Fibroblast of lung (primary cell): ENCODE results near the gene DMRTC1. TPM values are rescaled to one million over a fixed set of nuclear protein-coding genes. Genes with fewer than 3 reads are reported as not detected.
"Not testable (repeated sequence)": the region's sequence is repeated elsewhere in the genome, so short reads cannot be mapped to it uniquely, and the experiment has no call there.

ENCODE experiments used
- DNase-seq, 2 donors: peaks; one replicate each; pipeline versions ENCODE4 v3.0.0 to v3.0.0-alpha.2; 2010; ENCODE audit warnings: low read depth in 2 of 2
- H2AFZ ChIP-seq: 2 replicates; pipeline ENCODE4 v1.5.1; 2012; ENCODE audit warnings: low read length, control low read depth, inconsistent platforms
- H3K27ac ChIP-seq: 2 replicates; pipeline ENCODE4 v1.5.1; 2011; ENCODE audit warnings: low read length, control low read depth; ENCODE audit not compliant: insufficient read depth
- H3K27me3 ChIP-seq: 2 replicates; pipeline ENCODE4 v1.5.1; 2011; ENCODE audit warnings: mild to moderate bottlenecking, low read length; ENCODE audit not compliant: control insufficient read depth, insufficient read depth
- H3K36me3 ChIP-seq: 2 replicates; pipeline ENCODE4 v1.5.1; 2011; ENCODE audit warnings: low read length; ENCODE audit not compliant: control insufficient read depth, insufficient read depth
- H3K4me1 ChIP-seq: 2 replicates; pipeline ENCODE4 v1.5.1; 2011; ENCODE audit warnings: low read length; ENCODE audit not compliant: control insufficient read depth, insufficient read depth; ENCODE audit errors: extremely low read depth
- H3K4me2 ChIP-seq: 2 replicates; pipeline ENCODE4 v1.5.1; 2011; ENCODE audit warnings: low read length, control low read depth; ENCODE audit not compliant: insufficient read depth; ENCODE audit errors: extremely low read depth
- H3K4me3 ChIP-seq, 4 experiments: fragments of 200-600 bp in 1 of 4; sonication (generic) in 1 of 4; replicated peaks in 1 of 4; 2 replicates each; pipeline ENCODE4 v1.5.1; 2011 to 2016; ENCODE audit warnings: low read length in 4 of 4, low read depth in 3 of 4, mild to moderate bottlenecking in 3 of 4, control low read depth in 2 of 4, inconsistent platforms in 1 of 4, mixed read lengths in 1 of 4; ENCODE audit not compliant: insufficient read depth in 1 of 4; ENCODE audit errors: control extremely low read depth in 1 of 4
- H3K79me2 ChIP-seq: 2 replicates; pipeline ENCODE4 v1.5.1; 2012; ENCODE audit warnings: mild to moderate bottlenecking, low read length, inconsistent platforms; ENCODE audit not compliant: control insufficient read depth, insufficient read depth
- H3K9ac ChIP-seq: 2 replicates; pipeline ENCODE4 v1.5.1; 2011; ENCODE audit warnings: mild to moderate bottlenecking, low read length, control low read depth; ENCODE audit not compliant: insufficient read depth
- H3K9me3 ChIP-seq: 2 replicates; pipeline ENCODE4 v1.5.1; 2012; ENCODE audit warnings: low read depth, low read length; ENCODE audit not compliant: control insufficient read depth, insufficient read depth
- H4K20me1 ChIP-seq: 2 replicates; pipeline ENCODE4 v1.5.1; 2011; ENCODE audit warnings: low read length; ENCODE audit not compliant: control insufficient read depth, insufficient read depth; ENCODE audit errors: extremely low read depth
- polyA minus RNA-seq: library from RNA; depleted of rRNA, polyadenylated mRNA; stranded (reverse); fragments of >200 nt; gene quantifications from 2 replicates; pipeline ENCODE4 v1.2.3, GENCODE V29; 2011; ENCODE audit warnings: low replicate concordance
- polyA plus RNA-seq, 2 donors: library from polyadenylated mRNA; depleted of rRNA in 1 of 2; stranded (reverse) in 1 of 2; unstranded in 1 of 2; fragments of >200 nt; gene quantifications; 2 replicates each; pipeline ENCODE4 v1.2.1, GENCODE V29; 2011 to 2012; ENCODE audit warnings: missing spikeins in 1 of 2
- total RNA-seq: library from RNA; depleted of rRNA; stranded (reverse); fragments of >200 nt; gene quantifications from 2 replicates; pipeline ENCODE4 v1.2.1, GENCODE V29; 2014

The DMRTC1 gene
- total RNA-seq (not detected in 2 replicates), polyA plus RNA-seq (not detected in 2 replicates), polyA minus RNA-seq (not detected in 2 replicates)
- not detected in 2 replicates for polyA plus RNA-seq (2012)

- not testable (repeated sequence) for H2AFZ ChIP-seq, H3K9ac ChIP-seq, H3K36me3 ChIP-seq, H3K27me3 ChIP-seq, H3K27ac ChIP-seq, H3K79me2 ChIP-seq, DNase-seq, H3K4me3 ChIP-seq, H4K20me1 ChIP-seq, H3K9me3 ChIP-seq, H3K4me2 ChIP-seq, H3K4me1 ChIP-seq
These were observed at the start of gene DMRTC1 for GRCh38 chrX:72943819-72944169. TSS of gene DMRTC1 (minus strand) at chrX:72943837. CDS start at chrX:72875694, 68,143 bp downstream.

- H3K27me3 ChIP-seq, H4K20me1 ChIP-seq, H2AFZ ChIP-seq, H3K4me3 ChIP-seq, H3K36me3 ChIP-seq, H3K79me2 ChIP-seq, H3K4me1 ChIP-seq, H3K27ac ChIP-seq, DNase-seq, H3K9me3 ChIP-seq, H3K9ac ChIP-seq, H3K4me2 ChIP-seq: not testable (repeated sequence)
These were observed 37.3 kb upstream of the DMRTC1 start for GRCh38 chrX:72980894-72981469.

GRCh38 chrX:72974885-72975284, 31.2 kb upstream of the DMRTC1 start:
- not testable (repeated sequence) for H3K79me2 ChIP-seq, H3K4me3 ChIP-seq, DNase-seq, H4K20me1 ChIP-seq, H3K9me3 ChIP-seq, H3K4me1 ChIP-seq, H3K27me3 ChIP-seq, H3K36me3 ChIP-seq, H3K4me2 ChIP-seq, H2AFZ ChIP-seq, H3K9ac ChIP-seq, H3K27ac ChIP-seq

GRCh38 chrX:72971859-72972258, 28.2 kb upstream of the DMRTC1 start:
- not testable (repeated sequence) for H3K4me2 ChIP-seq, DNase-seq, H3K27me3 ChIP-seq, H4K20me1 ChIP-seq, H3K9ac ChIP-seq, H3K4me1 ChIP-seq, H3K4me3 ChIP-seq, H2AFZ ChIP-seq, H3K27ac ChIP-seq, H3K79me2 ChIP-seq, H3K36me3 ChIP-seq, H3K9me3 ChIP-seq

GRCh38 chrX:72959971-72960370, 16.3 kb upstream of the DMRTC1 start:
- H3K4me3 ChIP-seq, H3K79me2 ChIP-seq, H3K9me3 ChIP-seq: not testable (repeated sequence)

GRCh38 chrX:72943035-72943818, 410 bp downstream of the DMRTC1 start:
- not testable (repeated sequence) for H4K20me1 ChIP-seq, DNase-seq, H3K4me3 ChIP-seq, H3K27me3 ChIP-seq, H3K9ac ChIP-seq, H3K4me1 ChIP-seq, H3K4me2 ChIP-seq, H3K27ac ChIP-seq, H3K36me3 ChIP-seq, H3K9me3 ChIP-seq, H2AFZ ChIP-seq, H3K79me2 ChIP-seq

More at GRCh38 chrX:72959971-72960370, 16.3 kb upstream of the DMRTC1 start:
- H2AFZ ChIP-seq, H4K20me1 ChIP-seq, H3K36me3 ChIP-seq, H3K4me2 ChIP-seq, H3K27ac ChIP-seq, H3K9ac ChIP-seq, H3K27me3 ChIP-seq, DNase-seq, H3K4me1 ChIP-seq: not testable (repeated sequence)
